Fibroblast of skin of scalp (primary cell): ENCODE data around the gene UBE2O. TPM values are rescaled to one million over a fixed set of nuclear protein-coding genes. Genes with fewer than 3 reads are reported as not detected.

ENCODE experiments used
- DNase-seq: peaks from one replicate; pipeline ENCODE4 v3.0.0-alpha.2; 2013
- polyA plus RNA-seq, 2 experiments: library from polyadenylated mRNA; unstranded; fragments of 120-200 nt; gene quantifications; one replicate each; pipeline ENCODE4 v1.2.1, GENCODE V29; 2013; ENCODE audit not compliant: insufficient read length in 2 of 2

Gene UBE2O
- 19.3 TPM for polyA plus RNA-seq (2013, experiment 1 of 2; ENCODE audit: insufficient read length)
- 17.0 TPM for polyA plus RNA-seq (2013, experiment 2 of 2; ENCODE audit: insufficient read length)

- peak; percentile 88 for DNase-seq
These were observed at the start of gene UBE2O for GRCh38 chr17:76452660-76453430. Gene UBE2O (minus strand): TSS chr17:76453152. CDS start chr17:76453141, 11 bp downstream.

GRCh38 chr17:76501827-76502307 is 48.9 kb upstream of the UBE2O start:
- no peak for DNase-seq

- peak; percentile 63 for DNase-seq
These were observed 48.3 kb upstream of the UBE2O start, which contains the start of gene RHBDF2 for GRCh38 chr17:76501018-76501826. Gene RHBDF2 (minus strand): TSS chr17:76501423. CDS start chr17:76481524, 19,899 bp downstream.

GRCh38 chr17:76500747-76501017 is 47.7 kb upstream of the UBE2O start:
- no peak for DNase-seq

- DNase-seq, result no peak
These were observed 47.3 kb upstream of the UBE2O start for GRCh38 chr17:76500074-76500746.

- no peak for DNase-seq
These were observed 46.3 kb upstream of the UBE2O start for GRCh38 chr17:76499267-76499667.

GRCh38 chr17:76498876-76499251 is 45.9 kb upstream of the UBE2O start:
- DNase-seq, result no peak

- DNase-seq, result peak; percentile 83
These were observed 45.3 kb upstream of the UBE2O start for GRCh38 chr17:76497979-76498875.

- no peak for DNase-seq
These were observed 44.7 kb upstream of the UBE2O start for GRCh38 chr17:76497699-76497978.

GRCh38 chr17:76496464-76496863 is 43.5 kb upstream of the UBE2O start:
- DNase-seq, result no peak

- no peak for DNase-seq
These were observed 42.9 kb upstream of the UBE2O start for GRCh38 chr17:76495663-76496400.

GRCh38 chr17:76493505-76494167 is 40.7 kb upstream of the UBE2O start:
- DNase-seq, result no peak

GRCh38 chr17:76492989-76493501 is 40.1 kb upstream of the UBE2O start:
- DNase-seq, result peak; percentile 61

- no peak for DNase-seq
These were observed 39.4 kb upstream of the UBE2O start for GRCh38 chr17:76492123-76492988.

GRCh38 chr17:76491271-76492122 is 38.5 kb upstream of the UBE2O start:
- no peak for DNase-seq

GRCh38 chr17:76490112-76490710 is 37.3 kb upstream of the UBE2O start:
- DNase-seq, result no peak

- no peak for DNase-seq
These were observed 34.7 kb upstream of the UBE2O start for GRCh38 chr17:76487451-76488192.
